ENCODE results near the gene CCM2L.

Gene CCM2L

DNA sequence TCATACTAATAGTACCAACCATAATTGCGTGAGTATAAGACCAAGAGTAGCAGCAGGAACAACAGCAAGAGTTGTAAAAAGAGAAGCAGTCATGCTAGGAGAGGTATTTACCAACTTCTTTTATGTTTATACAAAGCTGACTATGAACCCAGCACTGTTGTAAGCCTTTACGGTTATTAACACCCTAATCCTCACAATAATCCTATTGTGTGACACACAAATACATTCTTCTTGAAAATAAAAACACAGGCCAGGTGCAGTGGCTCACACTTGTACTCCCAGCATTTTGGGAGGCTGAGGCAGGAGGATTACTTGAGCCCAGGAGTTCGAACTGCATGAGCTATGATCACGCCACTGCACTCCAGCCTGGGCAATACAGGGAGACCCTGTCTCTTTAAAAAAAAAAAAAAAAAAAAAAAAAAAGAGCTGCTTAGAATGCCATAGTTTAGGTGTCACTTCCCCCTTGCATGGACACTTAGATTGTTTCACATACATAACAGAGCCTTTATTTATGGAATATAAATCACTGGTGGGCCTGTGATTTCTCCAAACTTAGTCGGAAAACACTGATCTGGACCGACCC lies 62.0 kb downstream of the CCM2L start:
- DNase-seq (ENCODE audit: low read depth) = no peak
- no peak overlapping the region for H3K4me3 ChIP-seq (ENCODE audit: low read length)
- TF ChIP-seq, protein P1, sequence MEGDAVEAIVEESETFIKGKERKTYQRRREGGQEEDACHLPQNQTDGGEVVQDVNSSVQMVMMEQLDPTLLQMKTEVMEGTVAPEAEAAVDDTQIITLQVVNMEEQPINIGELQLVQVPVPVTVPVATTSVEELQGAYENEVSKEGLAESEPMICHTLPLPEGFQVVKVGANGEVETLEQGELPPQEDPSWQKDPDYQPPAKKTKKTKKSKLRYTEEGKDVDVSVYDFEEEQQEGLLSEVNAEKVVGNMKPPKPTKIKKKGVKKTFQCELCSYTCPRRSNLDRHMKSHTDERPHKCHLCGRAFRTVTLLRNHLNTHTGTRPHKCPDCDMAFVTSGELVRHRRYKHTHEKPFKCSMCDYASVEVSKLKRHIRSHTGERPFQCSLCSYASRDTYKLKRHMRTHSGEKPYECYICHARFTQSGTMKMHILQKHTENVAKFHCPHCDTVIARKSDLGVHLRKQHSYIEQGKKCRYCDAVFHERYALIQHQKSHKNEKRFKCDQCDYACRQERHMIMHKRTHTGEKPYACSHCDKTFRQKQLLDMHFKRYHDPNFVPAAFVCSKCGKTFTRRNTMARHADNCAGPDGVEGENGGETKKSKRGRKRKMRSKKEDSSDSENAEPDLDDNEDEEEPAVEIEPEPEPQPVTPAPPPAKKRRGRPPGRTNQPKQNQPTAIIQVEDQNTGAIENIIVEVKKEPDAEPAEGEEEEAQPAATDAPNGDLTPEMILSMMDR (IDR thresholded peaks at IDR 0.05; ENCODE audit: insufficient read depth, low read depth, low read length, missing control alignments) = no peak

DNA sequence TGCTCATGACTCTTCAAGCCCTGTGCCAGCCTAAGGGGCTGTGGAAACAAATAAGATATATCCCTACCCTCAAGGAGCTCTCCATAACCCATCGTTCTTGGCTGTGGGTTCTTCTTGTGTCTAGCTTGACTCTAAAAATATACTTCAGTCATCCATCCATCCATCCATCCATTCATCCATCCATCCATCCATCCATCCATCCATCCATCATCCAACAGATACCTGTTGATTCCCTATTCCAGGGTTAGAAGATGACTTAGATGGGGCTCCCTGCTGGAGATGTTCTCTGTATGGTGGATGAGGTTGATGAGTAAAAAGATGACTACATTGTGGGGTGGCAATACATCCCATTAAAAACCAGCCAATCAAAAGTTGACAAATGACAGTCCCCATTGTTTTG lies 65.3 kb downstream of the CCM2L start:
- TF ChIP-seq, protein P1 (IDR thresholded peaks at IDR 0.05; ENCODE audit: insufficient read depth, low read depth, low read length, missing control alignments) = no peak
- DNase-seq (ENCODE audit: low read depth) = no peak

DNA sequence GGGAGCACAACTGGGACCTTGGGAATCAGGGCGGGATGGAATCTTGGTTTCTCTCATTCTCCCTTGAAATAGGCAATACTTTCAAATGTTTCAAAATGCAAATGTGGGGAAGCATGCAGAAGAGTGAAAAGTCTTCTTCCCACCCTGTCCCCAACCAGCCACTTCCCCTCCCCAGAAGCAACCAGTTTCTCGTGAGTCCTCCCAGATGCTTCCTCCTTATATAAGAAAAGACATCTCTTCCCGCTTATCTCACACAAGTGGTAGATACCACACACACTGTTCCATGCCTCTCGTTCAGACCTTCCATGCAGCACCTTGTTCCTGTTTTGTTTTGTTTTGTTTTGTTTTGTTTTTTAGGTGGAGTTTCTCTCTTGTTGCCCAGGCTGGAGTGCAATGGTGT lies 67.0 kb downstream of the CCM2L start:
- TF ChIP-seq, protein P1 (IDR thresholded peaks at IDR 0.05; ENCODE audit: insufficient read depth, low read depth, low read length, missing control alignments) = no peak
- H3K4me3 ChIP-seq (ENCODE audit: low read length) = no peak overlapping the region
- DNase-seq (ENCODE audit: low read depth) = no peak

More for the DNA sequence above, 65.3 kb downstream of the CCM2L start:
- no peak overlapping the region for H3K4me3 ChIP-seq (ENCODE audit: low read length)

DNA sequence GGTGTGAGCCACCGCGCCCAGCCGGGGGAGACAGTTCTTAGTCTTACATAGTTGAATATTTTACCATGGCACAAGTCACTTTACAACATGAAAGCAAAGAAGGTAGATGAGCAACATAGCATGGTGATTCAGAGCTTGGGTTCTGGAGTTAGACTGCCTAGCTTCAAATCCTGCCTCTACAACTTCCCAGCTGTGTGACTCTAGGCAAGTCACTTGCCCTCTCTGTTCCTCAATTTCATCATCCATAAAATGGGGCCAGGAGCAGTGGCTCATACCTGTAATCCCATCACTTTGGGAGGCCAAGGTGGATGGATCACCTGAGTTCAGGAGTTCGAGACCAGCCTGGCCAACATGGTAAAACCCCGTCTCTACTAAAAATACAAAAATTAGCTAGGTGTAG lies 68.1 kb downstream of the CCM2L start:
- TF ChIP-seq, protein P1 (IDR thresholded peaks at IDR 0.05; ENCODE audit: insufficient read depth, low read depth, low read length, missing control alignments) = no peak
- no peak for DNase-seq (ENCODE audit: low read depth)
- no peak overlapping the region for H3K4me3 ChIP-seq (ENCODE audit: low read length)

DNA sequence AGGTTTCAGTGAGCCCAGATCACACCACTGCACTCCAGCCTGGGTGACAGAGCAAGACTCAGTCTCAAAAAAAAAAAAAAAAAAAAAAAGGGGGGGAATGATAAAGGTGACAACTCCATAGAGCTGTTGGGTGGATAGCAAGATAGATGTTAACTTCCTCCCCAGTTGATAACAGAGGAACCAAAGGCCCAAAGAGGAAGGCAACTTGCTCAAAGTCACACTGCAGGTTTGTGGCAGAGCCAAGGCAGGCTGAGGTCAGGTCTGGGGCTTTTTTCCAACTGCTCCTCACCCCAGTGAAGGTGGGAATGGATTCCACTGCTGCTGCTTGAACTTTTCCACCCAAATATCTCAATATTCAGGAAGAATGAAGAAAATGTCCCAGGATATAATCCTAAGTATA lies 68.6 kb downstream of the CCM2L start:
- DNase-seq (ENCODE audit: low read depth) = no peak
- TF ChIP-seq, protein P1 (IDR thresholded peaks at IDR 0.05; ENCODE audit: insufficient read depth, low read depth, low read length, missing control alignments) = no peak
- H3K4me3 ChIP-seq (ENCODE audit: low read length) = no peak overlapping the region

DNA sequence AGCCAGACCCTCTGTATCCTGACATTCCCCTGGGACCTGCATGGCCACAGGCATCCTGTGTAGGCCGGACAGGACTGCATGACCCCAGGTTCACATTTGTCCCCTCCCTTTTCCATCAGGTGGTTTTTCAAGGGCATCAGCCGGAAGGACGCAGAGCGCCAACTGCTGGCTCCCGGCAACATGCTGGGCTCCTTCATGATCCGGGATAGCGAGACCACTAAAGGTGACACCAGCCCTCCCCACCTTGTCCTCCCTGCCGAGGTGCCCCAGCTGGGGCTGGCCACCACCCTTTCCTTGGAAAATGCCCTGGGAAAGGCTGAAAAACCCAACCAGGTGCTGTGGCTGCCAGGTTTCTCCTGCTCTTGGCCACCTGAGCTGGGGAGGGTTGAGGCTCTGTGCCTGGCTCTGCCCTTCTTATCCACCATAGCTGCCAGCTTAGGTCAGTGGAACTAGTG lies 69.4 kb downstream of the CCM2L start:
- no peak for DNase-seq (ENCODE audit: low read depth)
- no peak overlapping the region for H3K4me3 ChIP-seq (ENCODE audit: low read length)
- TF ChIP-seq, protein P1 (IDR thresholded peaks at IDR 0.05; ENCODE audit: insufficient read depth, low read depth, low read length, missing control alignments) = no peak

DNA sequence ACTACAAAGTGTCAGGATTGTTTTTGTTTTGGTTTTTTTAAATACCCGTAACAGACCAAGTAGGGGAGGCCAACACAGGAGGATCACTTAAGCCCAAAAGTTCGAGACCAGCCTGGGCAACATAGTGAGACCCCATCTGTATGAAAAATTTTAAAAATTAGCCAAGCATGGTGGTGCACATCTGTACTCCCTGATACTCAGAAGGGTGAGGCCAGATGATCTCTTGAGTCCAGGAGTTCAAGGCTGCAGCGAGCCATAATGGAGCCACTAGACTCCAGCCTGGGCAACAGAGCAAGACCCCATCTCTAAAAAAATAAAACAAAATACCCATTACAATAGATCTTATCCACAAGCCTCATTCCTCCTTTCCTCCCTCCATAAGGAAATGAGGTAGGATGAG lies 70.5 kb downstream of the CCM2L start:
- H3K4me3 ChIP-seq (ENCODE audit: low read length) = no peak overlapping the region
- no peak for DNase-seq (ENCODE audit: low read depth)
- TF ChIP-seq, protein P1 (IDR thresholded peaks at IDR 0.05; ENCODE audit: insufficient read depth, low read depth, low read length, missing control alignments) = no peak

Data from epithelial cell of esophagus (primary cell).